BJ (cell line): ENCODE data around the gene FOXA1. TPM values are rescaled to one million over a fixed set of nuclear protein-coding genes. Genes with fewer than 3 reads are reported as not detected.

Experiments used
- CTCF ChIA-PET: fragments of 350-600 bp; formaldehyde crosslinking; extraction: SDS; loops from one replicate; lab custom pipeline; 2021; ENCODE audit warnings: antibody characterized with exemption, inconsistent platforms; lab: Yijun Ruan, JAX
- POLR2A ChIA-PET: fragments of 300-600 bp; sonication (Branson Sonifier 250); formaldehyde crosslinking; extraction: SDS; loops from one replicate; lab custom pipeline; 2021; ENCODE audit warnings: antibody characterized with exemption; lab: Charles Lee
- DNase-seq: peaks from one replicate; pipeline ENCODE4 v3.0.0-alpha.2; 2011; ENCODE audit warnings: low read depth
- H3K27me3 ChIP-seq: 2 replicates; pipeline ENCODE4 v1.6.0; 2011; ENCODE audit warnings: low read length; ENCODE audit not compliant: control insufficient read depth, insufficient read depth
- H3K36me3 ChIP-seq: 2 replicates; pipeline ENCODE4 v1.5.1; 2011; ENCODE audit warnings: low read length; ENCODE audit not compliant: control insufficient read depth, insufficient read depth
- H3K4me3 ChIP-seq: 2 replicates; pipeline ENCODE4 v1.5.1; 2011; ENCODE audit warnings: low read depth, mild to moderate bottlenecking, control low read depth, low read length
- polyA plus RNA-seq: library from polyadenylated mRNA; depleted of rRNA; stranded (reverse); fragments of >200 nt; gene quantifications from 2 replicates; pipeline ENCODE4 v1.2.3, GENCODE V29; 2011
- TF ChIP-seq, protein P1 (sequence below): IDR thresholded peaks from 2 replicates; pipeline ENCODE4 v1.5.1; 2011; ENCODE audit warnings: low read depth, mild to moderate bottlenecking, control low read depth, inconsistent platforms, low read length, moderate library complexity; ENCODE audit not compliant: insufficient read depth

FOXA1 gene
- polyA plus RNA-seq, 1 experiment = 0.10 TPM

DNA sequence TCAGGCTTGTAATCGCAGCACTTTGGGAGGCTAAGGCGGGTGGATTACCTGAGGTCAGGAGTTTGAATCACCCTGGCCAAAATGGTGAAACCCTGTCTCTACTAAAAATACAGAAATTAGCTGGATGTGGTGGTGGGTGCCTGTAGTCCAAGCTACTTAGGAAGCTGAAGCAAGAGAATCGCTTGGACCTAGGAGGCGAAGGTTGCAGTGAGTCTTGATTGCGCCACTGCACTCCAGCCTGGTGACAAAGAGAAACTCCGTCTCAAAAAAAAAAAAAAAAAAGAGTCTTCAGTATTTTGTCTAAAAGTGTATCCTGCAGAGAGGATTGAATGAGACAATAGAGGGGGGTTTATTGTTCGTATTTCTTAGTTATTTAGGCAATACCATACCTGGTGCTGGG, 25.3 kb downstream of the FOXA1 start:
- POLR2A ChIA-PET = no interaction called here
- DNase-seq = no peak
- no peaks in the 10 kb centered on the region for H3K36me3 ChIP-seq
- H3K4me3 ChIP-seq = no peak overlapping the region
- TF ChIP-seq, protein P1, sequence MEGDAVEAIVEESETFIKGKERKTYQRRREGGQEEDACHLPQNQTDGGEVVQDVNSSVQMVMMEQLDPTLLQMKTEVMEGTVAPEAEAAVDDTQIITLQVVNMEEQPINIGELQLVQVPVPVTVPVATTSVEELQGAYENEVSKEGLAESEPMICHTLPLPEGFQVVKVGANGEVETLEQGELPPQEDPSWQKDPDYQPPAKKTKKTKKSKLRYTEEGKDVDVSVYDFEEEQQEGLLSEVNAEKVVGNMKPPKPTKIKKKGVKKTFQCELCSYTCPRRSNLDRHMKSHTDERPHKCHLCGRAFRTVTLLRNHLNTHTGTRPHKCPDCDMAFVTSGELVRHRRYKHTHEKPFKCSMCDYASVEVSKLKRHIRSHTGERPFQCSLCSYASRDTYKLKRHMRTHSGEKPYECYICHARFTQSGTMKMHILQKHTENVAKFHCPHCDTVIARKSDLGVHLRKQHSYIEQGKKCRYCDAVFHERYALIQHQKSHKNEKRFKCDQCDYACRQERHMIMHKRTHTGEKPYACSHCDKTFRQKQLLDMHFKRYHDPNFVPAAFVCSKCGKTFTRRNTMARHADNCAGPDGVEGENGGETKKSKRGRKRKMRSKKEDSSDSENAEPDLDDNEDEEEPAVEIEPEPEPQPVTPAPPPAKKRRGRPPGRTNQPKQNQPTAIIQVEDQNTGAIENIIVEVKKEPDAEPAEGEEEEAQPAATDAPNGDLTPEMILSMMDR = no peak
- CTCF ChIA-PET = no interaction called here
- no peaks in the 10 kb centered on the region for H3K27me3 ChIP-seq

DNA sequence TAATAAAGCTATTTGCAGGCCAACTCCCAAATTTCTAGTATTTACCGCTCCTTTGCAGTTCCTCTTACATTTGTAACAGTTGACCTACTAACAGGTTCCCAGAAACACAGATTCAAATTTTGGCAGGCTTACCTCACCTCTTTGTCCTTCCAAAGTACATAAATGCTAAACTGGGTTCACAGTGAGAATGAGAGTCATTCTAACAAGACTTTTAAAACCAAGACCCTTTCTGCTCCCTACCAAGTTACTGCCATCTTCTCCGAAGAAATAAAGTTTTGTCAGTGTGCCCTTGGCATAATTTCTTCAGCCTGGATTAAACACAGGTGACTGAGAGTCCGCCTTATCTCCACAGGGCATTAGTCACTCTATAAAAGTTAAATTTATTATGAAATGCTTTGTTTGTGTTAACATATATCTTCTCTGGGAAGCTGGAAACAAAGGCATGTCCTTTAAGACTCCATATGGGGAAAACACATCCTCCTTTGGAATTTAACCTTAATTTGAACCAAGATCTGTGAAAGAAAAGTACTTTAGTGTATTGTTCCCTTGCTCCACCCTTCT, 28.2 kb downstream of the FOXA1 start:
- ChIA-PET CTCF (no interaction called here), POLR2A (no interaction called here)
- Histone ChIP-seq H3K27me3 (no peaks in the 10 kb centered on the region), H3K4me3 (no peak overlapping the region), H3K36me3 (no peaks in the 10 kb centered on the region)
- TF ChIP-seq, protein P1 = no peak
- DNase-seq = no peak

DNA sequence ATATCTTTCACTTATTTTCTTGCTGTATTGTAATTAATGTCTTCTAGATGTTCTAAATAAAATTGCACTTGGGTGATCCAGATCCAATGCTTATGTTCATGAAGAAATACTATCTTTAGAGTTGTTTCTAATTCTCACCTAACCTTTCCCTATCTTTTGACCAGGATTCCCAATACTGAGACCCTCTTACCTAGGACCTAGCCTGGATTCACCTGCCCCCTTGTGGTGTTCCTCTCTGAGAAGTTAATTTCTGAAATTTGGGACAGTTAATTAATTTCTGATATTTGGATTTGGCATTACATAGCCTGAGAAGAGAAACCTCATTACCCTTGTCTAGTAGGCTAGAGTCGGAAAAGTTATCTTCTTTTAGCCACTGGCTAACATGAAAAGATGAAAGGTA, 29.5 kb downstream of the FOXA1 start:
- DNase-seq = no peak
- Histone ChIP-seq H3K4me3 (no peak overlapping the region), H3K27me3 (no peaks in the 10 kb centered on the region), H3K36me3 (no peaks in the 10 kb centered on the region)
- TF ChIP-seq, protein P1 = 0 out of 2 replicates have a peak, but pooled peaks have one; percentile 17
- ChIA-PET CTCF (interaction anchor here (0.7 kb wide), 1 partner anchor 84 kb away, joined by 3 read pairs; no protein-coding TSS in a partner anchor), POLR2A (no interaction called here)

DNA sequence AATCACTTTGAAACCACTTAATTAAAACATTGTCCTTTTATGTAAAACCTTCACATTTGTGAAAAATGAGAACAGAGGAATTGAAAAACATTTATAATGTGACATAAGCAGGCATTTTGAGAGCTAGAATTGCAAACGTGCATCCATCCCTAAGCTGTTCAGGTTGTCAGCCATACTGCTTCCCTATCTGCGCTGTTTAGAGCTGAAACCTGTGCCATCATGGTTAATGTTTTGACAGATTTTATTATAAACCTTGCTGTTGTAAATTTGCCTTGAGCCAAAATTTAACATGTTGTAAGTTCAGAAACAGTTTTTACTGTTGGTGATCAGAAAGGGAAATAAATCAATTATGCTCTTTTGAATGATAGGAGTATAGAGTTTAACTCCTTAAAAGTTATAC, 31.9 kb downstream of the FOXA1 start:
- H3K27me3 ChIP-seq = no peaks in the 10 kb centered on the region
- ChIA-PET CTCF (interaction anchor here (0.7 kb wide), 1 partner anchor 660 kb away, joined by 3 read pairs; no protein-coding TSS in a partner anchor), POLR2A (no interaction called here)
- H3K4me3 ChIP-seq = no peak overlapping the region
- DNase-seq = no peak
- TF ChIP-seq, protein P1 = no peak
- no peaks in the 10 kb centered on the region for H3K36me3 ChIP-seq

DNA sequence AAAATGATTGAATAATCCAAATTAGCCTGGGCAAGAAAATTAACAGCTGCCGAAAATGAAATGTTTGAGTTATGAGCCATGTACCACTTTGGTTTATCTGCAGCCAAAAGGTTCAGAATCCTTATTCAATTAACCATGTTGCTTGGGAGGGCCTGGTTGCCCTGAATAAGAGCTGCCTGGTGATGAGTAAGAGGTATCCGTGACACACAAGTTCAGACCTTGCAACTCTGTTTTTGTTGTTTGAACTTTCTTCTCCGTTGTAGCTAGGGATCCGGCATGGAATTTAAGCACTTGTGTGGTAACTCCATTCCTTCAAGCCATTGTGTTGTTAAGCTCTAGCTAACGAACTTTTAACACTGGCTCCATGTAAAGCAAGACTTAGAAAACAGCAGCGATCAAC, 35.7 kb downstream of the FOXA1 start:
- CTCF ChIA-PET = no interaction called here
- TF ChIP-seq, protein P1 = no peak
- no peak overlapping the region for H3K4me3 ChIP-seq
- H3K36me3 ChIP-seq = no peaks in the 10 kb centered on the region
- no peak for DNase-seq
- POLR2A ChIA-PET = no interaction called here
- H3K27me3 ChIP-seq = no peaks in the 10 kb centered on the region
